ENCODE measurements around the gene RGS2. TPM values are rescaled to one million over a fixed set of nuclear protein-coding genes. Genes with fewer than 3 reads are reported as not detected.

The RGS2 gene
- total RNA-seq, 1 donor from 2014 or later = 6.3 TPM

GRCh38 chr1:192802406-192802805, 6.4 kb upstream of the RGS2 start:
- no peak overlapping the region for H3K4me3 ChIP-seq (ENCODE audit: low read depth, low read length)
- no peak for TF ChIP-seq CTCF (conservative IDR thresholded peaks at IDR 0.05; ENCODE audit: low read depth, low read length)
- DNase-seq (ENCODE audit: low read depth) = no peak

- no peak for DNase-seq (ENCODE audit: low read depth)
- H3K4me3 ChIP-seq (ENCODE audit: low read depth, low read length) = no peak overlapping the region
- no peak for TF ChIP-seq CTCF (conservative IDR thresholded peaks at IDR 0.05; ENCODE audit: low read depth, low read length)
These were observed 5.3 kb upstream of the RGS2 start for GRCh38 chr1:192803501-192803900.

- peak; percentile 83 for DNase-seq (ENCODE audit: low read depth)
- H3K4me3 ChIP-seq (ENCODE audit: low read depth, low read length) = no peak overlapping the region
- TF ChIP-seq CTCF (conservative IDR thresholded peaks at IDR 0.05; ENCODE audit: low read depth, low read length) = peak; percentile 77
These were observed 3.0 kb upstream of the RGS2 start for GRCh38 chr1:192805832-192806323.

GRCh38 chr1:192807211-192808162, 1.4 kb upstream of the RGS2 start:
- H3K4me3 ChIP-seq (ENCODE audit: low read depth, low read length) = peak overlapping the region; percentile 94
- no peak for DNase-seq (ENCODE audit: low read depth)
- TF ChIP-seq CTCF (conservative IDR thresholded peaks at IDR 0.05; ENCODE audit: low read depth, low read length) = peak; percentile 27

- no peak for DNase-seq (ENCODE audit: low read depth)
- no peak for TF ChIP-seq CTCF (conservative IDR thresholded peaks at IDR 0.05; ENCODE audit: low read depth, low read length)
- H3K4me3 ChIP-seq (ENCODE audit: low read depth, low read length) = peak overlapping the region; percentile 94
These were observed 699 bp upstream of the RGS2 start for GRCh38 chr1:192808163-192808517.

- peak overlapping the region; percentile 94 for H3K4me3 ChIP-seq (ENCODE audit: low read depth, low read length)
- DNase-seq (ENCODE audit: low read depth) = no peak
- TF ChIP-seq CTCF (conservative IDR thresholded peaks at IDR 0.05; ENCODE audit: low read depth, low read length) = no peak
These were observed 741 bp downstream of the RGS2 start for GRCh38 chr1:192809307-192810252.

Data from epithelial cell of proximal tubule (primary cell).